HG03103 (cell line): ENCODE results near the gene ZFAND3.
"Not testable (repeated sequence)": the region's sequence is repeated elsewhere in the genome, so short reads cannot be mapped to it uniquely, and the experiment has no call there.

Experiments used
- ATAC-seq: cut with Tn5 transposase; IDR thresholded peaks from one replicate; pipeline ENCODE4 v1.9.1; 2021; ENCODE audit warnings: low read depth; ENCODE audit not compliant: unreplicated experiment

Gene ZFAND3

GRCh38 chr6:37988696-37989095, 169.2 kb downstream of the ZFAND3 start:
- ATAC-seq: no peak

GRCh38 chr6:37990762-37991525, 171.4 kb downstream of the ZFAND3 start:
- no peak for ATAC-seq

- ATAC-seq: no peak
Measured at GRCh38 chr6:37992749-37993148, 173.2 kb downstream of the ZFAND3 start.

- not testable (repeated sequence) for ATAC-seq
Measured at GRCh38 chr6:37993194-37993593, 173.7 kb downstream of the ZFAND3 start.

GRCh38 chr6:37993596-37993995, 174.1 kb downstream of the ZFAND3 start:
- no peak for ATAC-seq

- no peak for ATAC-seq
Measured at GRCh38 chr6:37994223-37994622, 174.7 kb downstream of the ZFAND3 start.

- ATAC-seq: no peak
Measured at GRCh38 chr6:37998366-37998765, 178.8 kb downstream of the ZFAND3 start.

GRCh38 chr6:38001386-38001785, 181.9 kb downstream of the ZFAND3 start:
- no peak for ATAC-seq

- ATAC-seq: no peak
Measured at GRCh38 chr6:38004908-38005307, 185.4 kb downstream of the ZFAND3 start.

- ATAC-seq: no peak
Measured at GRCh38 chr6:38011937-38012336, 192.4 kb downstream of the ZFAND3 start.

GRCh38 chr6:38012573-38012972, 193.0 kb downstream of the ZFAND3 start:
- ATAC-seq: no peak

GRCh38 chr6:38015341-38015740, 195.8 kb downstream of the ZFAND3 start:
- ATAC-seq: no peak

GRCh38 chr6:38016824-38017223, 197.3 kb downstream of the ZFAND3 start:
- no peak for ATAC-seq

- ATAC-seq: no peak
Measured at GRCh38 chr6:38018755-38019165, 199.2 kb downstream of the ZFAND3 start.

- no peak for ATAC-seq
Measured at GRCh38 chr6:38020593-38020992, 201.1 kb downstream of the ZFAND3 start.

- ATAC-seq: no peak
Measured at GRCh38 chr6:38021029-38021428, 201.5 kb downstream of the ZFAND3 start.

- no peak for ATAC-seq
Measured at GRCh38 chr6:38021571-38021970, 202.0 kb downstream of the ZFAND3 start.

GRCh38 chr6:38022688-38023087, 203.2 kb downstream of the ZFAND3 start:
- ATAC-seq: no peak

GRCh38 chr6:38024908-38025307, 205.4 kb downstream of the ZFAND3 start:
- no peak for ATAC-seq

GRCh38 chr6:38025451-38025850, 205.9 kb downstream of the ZFAND3 start:
- ATAC-seq: no peak

- ATAC-seq: no peak
Measured at GRCh38 chr6:38027685-38028373, 208.3 kb downstream of the ZFAND3 start.

GRCh38 chr6:38030380-38030779, 210.9 kb downstream of the ZFAND3 start:
- no peak for ATAC-seq
